ENCODE data around the gene TBX6.

DNA sequence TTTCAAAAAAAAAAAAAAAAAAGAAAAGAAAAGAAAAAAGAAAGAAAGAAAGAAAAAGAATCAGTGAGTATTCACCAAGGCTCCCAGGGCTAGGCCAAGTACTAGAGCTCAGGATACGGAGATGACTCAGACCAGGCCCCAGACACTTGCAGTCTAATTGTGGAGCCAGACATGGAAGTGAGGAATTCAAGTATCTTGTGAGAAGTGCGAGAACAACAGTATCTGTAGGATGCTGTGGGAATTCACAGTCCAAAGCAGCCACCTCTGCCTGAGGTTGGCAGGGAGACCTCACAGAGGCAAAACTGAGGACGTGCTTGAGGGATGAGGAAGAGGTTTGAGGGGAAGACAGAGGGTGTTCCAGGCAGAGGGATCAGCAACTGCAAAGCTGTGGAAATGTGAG is 40.2 kb downstream of the TBX6 start:
- no peak for TF ChIP-seq POLR2AphosphoS5 (IDR thresholded peaks at IDR 0.05; ENCODE audit: borderline replicate concordance, low read depth, low read length)
- no peak for TF ChIP-seq EZH2 (IDR thresholded peaks at IDR 0.05)
- no peak for TF ChIP-seq FOXP2 (optimal IDR thresholded peaks at IDR 0.05; ENCODE audit: control extremely low read depth, extremely low read length, insufficient read depth)

Data from SK-N-MC (cell line).